DOHH2 (cell line): ENCODE data around the gene FCHSD2.
A peak's percentile ranks its signal among the peaks of the same experiment; 100 is the strongest.

Source experiments
- H3F3A ChIP-seq: fragments of 200-600 bp; sonication (generic), shearing (Covaris generic); 2 replicates; pipeline ENCODE4 v1.6.0; 2016; ENCODE audit warnings: antibody characterized with exemption, mild to moderate bottlenecking; ENCODE audit not compliant: control insufficient read depth, insufficient read depth
- H3K27ac ChIP-seq: fragments of 200-600 bp; sonication (generic); 2 replicates; pipeline ENCODE4 v1.5.1; 2014; ENCODE audit warnings: low read depth, mild to moderate bottlenecking, low read length, moderate library complexity
- H3K27me3 ChIP-seq: fragments of 200-600 bp; sonication (generic); 2 replicates; pipeline ENCODE4 v1.6.1; 2014; ENCODE audit warnings: mild to moderate bottlenecking, low read length, mixed read lengths; ENCODE audit not compliant: control insufficient read depth
- H3K36me3 ChIP-seq: fragments of 200-600 bp; sonication (generic); 2 replicates; pipeline ENCODE4 v1.6.1; 2014; ENCODE audit warnings: mild to moderate bottlenecking, low read length, moderate library complexity, mixed read lengths; ENCODE audit not compliant: control insufficient read depth
- H3K4me1 ChIP-seq: fragments of 200-600 bp; sonication (generic); 2 replicates; pipeline ENCODE4 v1.6.1; 2014; ENCODE audit warnings: mild to moderate bottlenecking, low read length, mixed read lengths; ENCODE audit not compliant: control insufficient read depth
- H3K4me2 ChIP-seq: fragments of 200-600 bp; sonication (generic); 2 replicates; pipeline ENCODE4 v1.6.0; 2014; ENCODE audit warnings: mild to moderate bottlenecking, low read length, moderate library complexity
- H3K4me3 ChIP-seq: fragments of 200-600 bp; sonication (generic); 2 replicates; pipeline ENCODE4 v1.5.1; 2014; ENCODE audit warnings: mild to moderate bottlenecking, low read length, mixed read lengths
- H3K79me2 ChIP-seq: fragments of 200-600 bp; sonication (generic); 2 replicates; pipeline ENCODE4 v1.6.1; 2014; ENCODE audit warnings: mild to moderate bottlenecking, low read length, mixed read lengths; ENCODE audit not compliant: control insufficient read depth
- H3K9me2 ChIP-seq: fragments of 200-600 bp; sonication (generic); replicated peaks from 2 replicates; pipeline ENCODE4 v1.6.1; 2014; ENCODE audit warnings: mild to moderate bottlenecking, low read length, mixed read lengths; ENCODE audit not compliant: control insufficient read depth
- H3K9me3 ChIP-seq: fragments of 200-600 bp; sonication (generic); 2 replicates; pipeline ENCODE4 v1.6.1; 2014; ENCODE audit warnings: antibody characterized with exemption, low read length, mixed read lengths; ENCODE audit not compliant: control insufficient read depth, insufficient read depth
- H4K20me1 ChIP-seq: fragments of 200-600 bp; sonication (generic); 2 replicates; pipeline ENCODE4 v1.6.0; 2014; ENCODE audit warnings: low read depth, mild to moderate bottlenecking, antibody characterized with exemption, low read length, moderate library complexity; ENCODE audit not compliant: control insufficient read depth, insufficient read depth
- EZH2phosphoT487 ChIP-seq: fragments of 200-600 bp; sonication (generic); IDR thresholded peaks from 2 replicates; pipeline ENCODE4 v1.6.1; 2017; ENCODE audit warnings: borderline replicate concordance, mild to moderate bottlenecking, antibody characterized with exemption, low read length, moderate library complexity, mixed read lengths
- TF ChIP-seq, protein P1 (sequence below): fragments of 200-600 bp; sonication (generic); IDR thresholded peaks from one replicate; pipeline ENCODE4 v1.5.1; 2014; ENCODE audit warnings: antibody characterized with exemption, mild to moderate bottlenecking, low read depth, low read length; ENCODE audit not compliant: poor library complexity, severe bottlenecking

Gene FCHSD2

DNA sequence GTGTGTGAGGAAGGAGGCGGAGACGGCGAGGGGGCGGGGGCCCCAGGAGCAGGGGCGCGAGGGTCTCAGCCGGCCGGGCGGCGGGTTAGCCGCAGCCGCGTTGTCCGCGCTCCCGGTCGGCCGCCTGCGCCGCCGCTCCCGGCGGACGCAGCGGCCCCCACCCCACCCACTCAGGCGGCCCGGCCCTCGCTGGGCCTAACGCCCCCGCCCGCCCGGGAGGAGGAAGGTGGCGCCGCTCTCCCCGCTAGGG, at the start of gene FCHSD2:
TSS of gene FCHSD2 (minus strand) at position 191 of the 250 bp plus-strand sequence. CDS start 441 bp downstream, outside the sequence.
- Histone ChIP-seq H3K4me2 (peak within 1 kb of the TSS; percentile 87), H3K9me3 (no peaks in the 10 kb centered on the region), H3K9me2 (no peaks in the 10 kb centered on the region), H3K27me3 (no peaks in the 10 kb centered on the region), H4K20me1 (no peaks in the 10 kb centered on the region), H3K4me1 (peaks cover 68% of the 10 kb centered on the region), H3K36me3 (peaks cover 48% of the 10 kb centered on the region), H3K4me3 (peak within 1 kb of the TSS; percentile 92), H3K27ac (peak within 1 kb of the TSS; percentile 98), H3K79me2 (peaks cover 54% of the 10 kb centered on the region), H3F3A (peaks cover 15% of the 10 kb centered on the region)
- TF ChIP-seq EZH2phosphoT487, result no peak
- TF ChIP-seq, protein P1, sequence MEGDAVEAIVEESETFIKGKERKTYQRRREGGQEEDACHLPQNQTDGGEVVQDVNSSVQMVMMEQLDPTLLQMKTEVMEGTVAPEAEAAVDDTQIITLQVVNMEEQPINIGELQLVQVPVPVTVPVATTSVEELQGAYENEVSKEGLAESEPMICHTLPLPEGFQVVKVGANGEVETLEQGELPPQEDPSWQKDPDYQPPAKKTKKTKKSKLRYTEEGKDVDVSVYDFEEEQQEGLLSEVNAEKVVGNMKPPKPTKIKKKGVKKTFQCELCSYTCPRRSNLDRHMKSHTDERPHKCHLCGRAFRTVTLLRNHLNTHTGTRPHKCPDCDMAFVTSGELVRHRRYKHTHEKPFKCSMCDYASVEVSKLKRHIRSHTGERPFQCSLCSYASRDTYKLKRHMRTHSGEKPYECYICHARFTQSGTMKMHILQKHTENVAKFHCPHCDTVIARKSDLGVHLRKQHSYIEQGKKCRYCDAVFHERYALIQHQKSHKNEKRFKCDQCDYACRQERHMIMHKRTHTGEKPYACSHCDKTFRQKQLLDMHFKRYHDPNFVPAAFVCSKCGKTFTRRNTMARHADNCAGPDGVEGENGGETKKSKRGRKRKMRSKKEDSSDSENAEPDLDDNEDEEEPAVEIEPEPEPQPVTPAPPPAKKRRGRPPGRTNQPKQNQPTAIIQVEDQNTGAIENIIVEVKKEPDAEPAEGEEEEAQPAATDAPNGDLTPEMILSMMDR, result no peak

DNA sequence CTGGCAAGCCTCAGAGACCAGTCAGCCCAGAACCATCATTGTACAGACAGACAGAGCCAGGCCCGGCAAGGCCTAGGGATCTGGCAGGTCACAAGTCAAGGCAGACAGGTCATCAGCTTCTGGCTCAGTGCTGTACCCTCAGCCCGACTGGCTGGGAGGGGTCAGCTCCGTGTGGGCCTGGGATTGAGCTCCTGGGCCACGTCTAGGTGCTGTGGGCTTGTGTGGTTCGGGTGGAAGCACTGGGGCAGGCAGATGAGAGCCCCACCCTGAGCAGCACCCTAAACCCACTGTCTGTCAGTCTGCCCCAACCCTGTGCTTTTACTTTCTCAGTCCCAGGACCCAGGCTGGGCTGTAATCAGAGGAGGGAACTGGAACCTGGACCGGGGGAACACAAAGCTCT, 49.0 kb upstream of the FCHSD2 start:
- Histone ChIP-seq H3K4me1 (peaks cover 12% of the 10 kb centered on the region), H3K27me3 (peaks cover 10% of the 10 kb centered on the region)
- TF ChIP-seq EZH2phosphoT487, result no peak
- TF ChIP-seq, protein P1, result no peak

DNA sequence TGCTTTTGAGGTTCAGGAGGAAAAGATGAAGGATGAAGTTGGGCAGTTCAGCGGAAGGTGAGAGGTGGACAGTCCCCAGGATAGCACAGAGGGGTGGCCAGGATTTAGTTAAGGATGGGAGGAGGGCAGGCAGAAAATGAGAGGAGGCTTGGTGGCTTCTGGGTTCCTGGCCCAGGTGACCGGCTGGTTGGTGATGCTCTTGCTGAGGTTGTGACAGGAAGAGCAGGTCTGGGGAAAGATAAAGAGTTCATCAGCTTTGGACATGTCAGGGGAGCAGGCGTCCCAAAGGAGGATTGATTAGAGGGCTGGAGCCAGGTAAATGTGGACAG, 48.4 kb upstream of the FCHSD2 start:
- Histone ChIP-seq H4K20me1 (no peaks in the 10 kb centered on the region), H3K27me3 (peaks cover 8% of the 10 kb centered on the region), H3K36me3 (no peaks in the 10 kb centered on the region), H3K4me3 (no peak overlapping the region), H3K27ac (no peak overlapping the region), H3K4me2 (no peak overlapping the region), H3K9me3 (no peaks in the 10 kb centered on the region), H3K79me2 (no peaks in the 10 kb centered on the region), H3K9me2 (no peaks in the 10 kb centered on the region), H3K4me1 (peaks cover 12% of the 10 kb centered on the region), H3F3A (no peaks in the 10 kb centered on the region)
- TF ChIP-seq, protein P1, result no peak
- TF ChIP-seq EZH2phosphoT487, result no peak

More for the DNA sequence above, 49.0 kb upstream of the FCHSD2 start:
- H3K27ac ChIP-seq, result no peak overlapping the region
- no peaks in the 10 kb centered on the region for H3K36me3 ChIP-seq
- no peak overlapping the region for H3K4me2 ChIP-seq
- no peaks in the 10 kb centered on the region for H3K9me3 ChIP-seq
- no peaks in the 10 kb centered on the region for H3F3A ChIP-seq
- H3K79me2 ChIP-seq, result no peaks in the 10 kb centered on the region
- no peak overlapping the region for H3K4me3 ChIP-seq
- no peaks in the 10 kb centered on the region for H4K20me1 ChIP-seq
- H3K9me2 ChIP-seq, result no peaks in the 10 kb centered on the region
